Measurements from ENCODE around the gene RAB28. TPM values are rescaled to one million over a fixed set of nuclear protein-coding genes. Genes with fewer than 3 reads are reported as not detected.

The RAB28 gene
- total and polyA plus RNA-seq, 2 of the 8 experiments (the other 6 are each of a cell fraction or from before 2014, with no cell fraction given) = 16.0 to 18.7 TPM

- Histone ChIP-seq H3K14ac (ENCODE audit: insufficient read length) (no peak overlapping the region), H3K27me3 (replicated peaks in 1 of 4; ENCODE audit: control insufficient read depth in 3 of 4, extremely low read depth in 1 of 4, insufficient read depth in 3 of 4, low read length in 3 of 4) (no peaks in the 10 kb centered on the region), H4K5ac (ENCODE audit: insufficient read length, low read depth, low read length) (no peak overlapping the region), H3K23me2 (ENCODE audit: low read depth, low read length) (no peaks in the 10 kb centered on the region; the same call in 1 of the 2 replicates), H2BK15ac (ENCODE audit: low read length) (no peak overlapping the region), H2AK5ac (ENCODE audit: low read depth, low read length) (no peak overlapping the region), H2BK12ac (ENCODE audit: low read depth, low read length) (no peak overlapping the region), H3K4me2 (ENCODE audit: insufficient read depth in 1 of 2, low read depth in 2 of 2, low read length in 2 of 2) (no peak overlapping the region), H3K4ac (replicated peaks; ENCODE audit: insufficient read length, low read depth, low read length) (no peak overlapping the region), H3K27ac (ENCODE audit: low read depth, low read length) (no peak overlapping the region), H4K91ac (replicated peaks; ENCODE audit: insufficient read length, low read length) (no peak overlapping the region), H3K56ac (replicated peaks; ENCODE audit: insufficient read length, low read depth, low read length) (no peak overlapping the region), H3K9me3 (ENCODE audit: insufficient read depth in 2 of 2, low read depth in 1 of 2, low read length in 1 of 2) (no peaks in the 10 kb centered on the region), H3K18ac (ENCODE audit: extremely low read depth, low read length) (no peak overlapping the region), H3K79me1 (ENCODE audit: low read depth, low read length) (no peaks in the 10 kb centered on the region), H2AFZ (ENCODE audit: low read length) (0 out of 2 replicates have a peak overlapping the region, but pooled peaks have one; percentile 3), H3K4me1 (replicated peaks in 1 of 4; ENCODE audit: control insufficient read depth in 3 of 4, insufficient read depth in 4 of 4, low read length in 3 of 4) (no peaks in the 10 kb centered on the region), H2BK20ac (ENCODE audit: low read length) (no peak overlapping the region), H3K36me3 (ENCODE audit: control insufficient read depth in 2 of 4, insufficient read depth in 4 of 4, low read length in 3 of 4) (no peaks in the 10 kb centered on the region), H3K79me2 (ENCODE audit: control insufficient read depth in 1 of 2, insufficient read depth in 2 of 2, low read length in 2 of 2) (no peaks in the 10 kb centered on the region), H2BK5ac (ENCODE audit: low read depth, low read length) (no peak overlapping the region), H4K8ac (ENCODE audit: extremely low read depth, insufficient read depth, low read length) (no peak overlapping the region), H3K4me3 (ENCODE audit: extremely low read depth in 1 of 4, insufficient read depth in 2 of 4, low read depth in 3 of 4, low read length in 4 of 4) (no peak overlapping the region), H2BK120ac (replicated peaks; ENCODE audit: low read depth, low read length) (no peak overlapping the region), H3K23ac (ENCODE audit: insufficient read length) (no peak overlapping the region), H4K20me1 (replicated peaks in 1 of 2; ENCODE audit: control insufficient read depth in 1 of 2, insufficient read depth in 2 of 2, low read length in 2 of 2) (no peaks in the 10 kb centered on the region), H3K9ac (replicated peaks in 1 of 4; ENCODE audit: extremely low read depth in 1 of 4, low read depth in 3 of 4, low read length in 3 of 4) (no peak overlapping the region)
- TF ChIP-seq GABPA (IDR thresholded peaks at IDR 0.05; ENCODE audit: borderline replicate concordance, insufficient read depth, low read length) (no peak), RBBP5 (IDR thresholded peaks at IDR 0.05; ENCODE audit: borderline replicate concordance, low read depth, low read length) (no peak), CHD1 (IDR thresholded peaks at IDR 0.05; ENCODE audit: low read depth, low read length) (no peak), KDM1A (IDR thresholded peaks at IDR 0.05; ENCODE audit: borderline replicate concordance, low read length) (no peak), EP300 (IDR thresholded peaks at IDR 0.05; ENCODE audit: borderline replicate concordance in 1 of 2, low read depth in 2 of 2, low read length in 2 of 2) (no peak), CBX8 (IDR thresholded peaks at IDR 0.05; ENCODE audit: borderline replicate concordance, low read depth, low read length) (no peak), SIN3A (conservative IDR thresholded peaks at IDR 0.05 in 1 of 2, IDR thresholded peaks at IDR 0.05 in 1 of 2; ENCODE audit: low read depth in 1 of 2, low read length in 2 of 2) (no peak), RXRA (IDR thresholded peaks at IDR 0.05; ENCODE audit: insufficient read depth, low read depth, low read length) (no peak), TCF12 (IDR thresholded peaks at IDR 0.05; ENCODE audit: low read depth, low read length) (no peak), POU5F1 (IDR thresholded peaks at IDR 0.05; ENCODE audit: low read depth, low read length) (no peak), ATF2 (IDR thresholded peaks at IDR 0.05; ENCODE audit: low read length) (no peak), SP2 (IDR thresholded peaks at IDR 0.05; ENCODE audit: low read length) (no peak), CEBPB (IDR thresholded peaks at IDR 0.05; ENCODE audit: low read depth, low read length) (no peak)
- WGBS, 2 experiments (ENCODE audit: extremely low coverage in 1 of 2, insufficient coverage in 1 of 2, insufficient read length in 1 of 2, insufficient replicate concordance in 2 of 2, low coverage in 1 of 2, low lambda C conversion rate in 2 of 2, missing lambda C conversion rate in 1 of 2) = 85% methylated on average over 2 of the region's 2 CpGs; no CpG with 5 or more reads in 1 of the 2 experiments
- ChIA-PET CTCF (ENCODE audit: partially characterized antibody) (interaction anchor here (0.5 to 1.2 kb wide), 4 partner anchors 18 to 496 kb away, joined by 3 to 6 read pairs (median 5); no protein-coding TSS in a partner anchor), POLR2A (ENCODE audit: partially characterized antibody) (no interaction called here)
- FAIRE-seq (no peak), DNase-seq (ENCODE audit: low read depth in 1 of 2, low spot score in 2 of 2) (no peak)
Observed at GRCh38 chr4:13496605-13497004, 12.5 kb upstream of the RAB28 start.

All from H1 (cell line).